ENCODE data around the gene RABGGTB.
A peak's percentile ranks its signal among the peaks of the same experiment; 100 is the strongest.
"Not testable (repeated sequence)": the region's sequence is repeated elsewhere in the genome, so short reads cannot be mapped to it uniquely, and the experiment has no call there.

The RABGGTB gene
- 110 to 296 reads per million in 2 experiments for total RNA-seq

- DNase-seq (ENCODE audit: low read depth) = peak; percentile 88
These were observed at the start of gene RABGGTB for GRCh38 chr1:75785983-75786853. Gene RABGGTB, plus strand, starts transcription at chr1:75786256. Its CDS starts 16 bp downstream, at chr1:75786272.

GRCh38 chr1:75742047-75742625, 43.9 kb upstream of the RABGGTB start:
- DNase-seq (ENCODE audit: low read depth) = no peak

- no peak for DNase-seq (ENCODE audit: low read depth)
These were observed 40.8 kb upstream of the RABGGTB start for GRCh38 chr1:75745276-75745675.

- DNase-seq (ENCODE audit: low read depth) = not testable (repeated sequence)
These were observed 28.8 kb upstream of the RABGGTB start for GRCh38 chr1:75757210-75757609.

- DNase-seq (ENCODE audit: low read depth) = not testable (repeated sequence)
These were observed 27.5 kb upstream of the RABGGTB start for GRCh38 chr1:75758543-75758942.

GRCh38 chr1:75764057-75764655, 21.9 kb upstream of the RABGGTB start:
- no peak for DNase-seq (ENCODE audit: low read depth)

- no peak for DNase-seq (ENCODE audit: low read depth)
These were observed 20.2 kb upstream of the RABGGTB start for GRCh38 chr1:75765697-75766355.

GRCh38 chr1:75768016-75768415, 18.0 kb upstream of the RABGGTB start:
- no peak for DNase-seq (ENCODE audit: low read depth)

- no peak for DNase-seq (ENCODE audit: low read depth)
These were observed 15.3 kb upstream of the RABGGTB start for GRCh38 chr1:75770761-75771160.

- no peak for DNase-seq (ENCODE audit: low read depth)
These were observed 14.1 kb upstream of the RABGGTB start for GRCh38 chr1:75771978-75772377.

GRCh38 chr1:75777812-75778211, 8.2 kb upstream of the RABGGTB start:
- not testable (repeated sequence) for DNase-seq (ENCODE audit: low read depth)

GRCh38 chr1:75778694-75779093, 7.4 kb upstream of the RABGGTB start:
- DNase-seq (ENCODE audit: low read depth) = not testable (repeated sequence)

GRCh38 chr1:75780183-75780582, 5.9 kb upstream of the RABGGTB start:
- not testable (repeated sequence) for DNase-seq (ENCODE audit: low read depth)

- DNase-seq (ENCODE audit: low read depth) = not testable (repeated sequence)
These were observed 2.1 kb upstream of the RABGGTB start for GRCh38 chr1:75783920-75784319.

- DNase-seq (ENCODE audit: low read depth) = no peak
These were observed 605 bp upstream of the RABGGTB start for GRCh38 chr1:75785320-75785982.

GRCh38 chr1:75786901-75787493, 941 bp downstream of the RABGGTB start:
- DNase-seq (ENCODE audit: low read depth) = no peak

- no peak for DNase-seq (ENCODE audit: low read depth)
These were observed 1.5 kb downstream of the RABGGTB start for GRCh38 chr1:75787524-75787923.

GRCh38 chr1:75789988-75790387, 3.9 kb downstream of the RABGGTB start:
- DNase-seq (ENCODE audit: low read depth) = no peak

GRCh38 chr1:75791022-75791421, 5.0 kb downstream of the RABGGTB start:
- DNase-seq (ENCODE audit: low read depth) = no peak

- DNase-seq (ENCODE audit: low read depth) = no peak
These were observed 6.0 kb downstream of the RABGGTB start for GRCh38 chr1:75792091-75792490.

GRCh38 chr1:75794382-75794781, 8.3 kb downstream of the RABGGTB start:
- no peak for DNase-seq (ENCODE audit: low read depth)

Measured in T follicular helper cell (primary cell).